H1 (cell line): ENCODE data around the gene KDM6A.

ENCODE experiments used
- ASH2L ChIP-seq: fragments of 200-600, 300-600 bp; sonication (generic); IDR thresholded peaks from one replicate; pipeline ENCODE4 v1.7.1; 2017; ENCODE audit warnings: low read length
- CTCF ChIP-seq, 3 experiments: IDR thresholded peaks; 1 replicate in 2 of 3; 2 replicates in 1 of 3; pipeline versions ENCODE4 v1.5.1 to v1.6.1; 2011; ENCODE audit warnings: low read length in 3 of 3, mild to moderate bottlenecking in 3 of 3, inconsistent platforms in 2 of 3, low read depth in 1 of 3, moderate library complexity in 1 of 3; ENCODE audit not compliant: insufficient read depth in 1 of 3; ENCODE audit errors: control extremely low read depth in 1 of 3
- MAFK ChIP-seq: IDR thresholded peaks from 2 replicates; pipeline ENCODE4 v1.6.1; 2012; ENCODE audit warnings: low read depth, mild to moderate bottlenecking, improper control_type of control experiment, low read length
- MAX ChIP-seq: IDR thresholded peaks from 2 replicates; pipeline ENCODE4 v1.6.1; 2012; ENCODE audit warnings: inconsistent platforms
- POLR2A ChIP-seq, 2 experiments: IDR thresholded peaks; 1 replicate in 1 of 2; 2 replicates in 1 of 2; pipeline ENCODE4 v1.6.1; 2011; ENCODE audit warnings: low read depth in 2 of 2, low read length in 2 of 2, mild to moderate bottlenecking in 2 of 2; ENCODE audit errors: control extremely low read depth in 1 of 2
- POLR2AphosphoS5 ChIP-seq: IDR thresholded peaks from 2 replicates; pipeline ENCODE4 v1.6.1; 2011; ENCODE audit warnings: low read depth, low read length
- RAD21 ChIP-seq, 2 experiments: IDR thresholded peaks in 1 of 2; conservative IDR thresholded peaks in 1 of 2; 2 replicates each; pipeline ENCODE4 v1.6.1; 2011; ENCODE audit warnings: low read depth in 2 of 2, low read length in 2 of 2, improper control_type of control experiment in 1 of 2, inconsistent platforms in 1 of 2, mild to moderate bottlenecking in 1 of 2, moderate library complexity in 1 of 2
- RFX5 ChIP-seq: IDR thresholded peaks from 2 replicates; pipeline ENCODE4 v1.6.1; 2011; ENCODE audit warnings: low read depth, low read length, improper control_type of control experiment, borderline replicate concordance
- TAF1 ChIP-seq: IDR thresholded peaks from 2 replicates; pipeline ENCODE4 v1.6.1; 2011; ENCODE audit warnings: mild to moderate bottlenecking, low read depth, low read length
- TAF7 ChIP-seq: optimal IDR thresholded peaks from 2 replicates; pipeline ENCODE3; 2011; ENCODE audit warnings: low read depth, mild to moderate bottlenecking, inconsistent platforms, low read length, moderate library complexity, borderline replicate concordance
- USF2 ChIP-seq: IDR thresholded peaks from 2 replicates; pipeline ENCODE4 v1.6.1; 2011; ENCODE audit warnings: low read length, improper control_type of control experiment

GRCh38 chrX:45154462-45154861 is 281.5 kb downstream of the KDM6A start:
- TF ChIP-seq TAF1 (no peak), RAD21 (IDR thresholded peaks at IDR 0.05 in 1 of 2, conservative IDR thresholded peaks at IDR 0.05 in 1 of 2; ENCODE audit: low read depth in 2 of 2, low read length in 2 of 2) (no peak), RFX5 (no peak), CTCF (IDR thresholded peaks at IDR 0.05; ENCODE audit: control extremely low read depth in 1 of 3, insufficient read depth in 1 of 3, low read depth in 1 of 3, low read length in 3 of 3) (no peak), ASH2L (no peak), MAFK (no peak), POLR2A (IDR thresholded peaks at IDR 0.05; ENCODE audit: control extremely low read depth in 1 of 2, low read depth in 2 of 2, low read length in 2 of 2) (no peak), MAX (no peak), USF2 (no peak), POLR2AphosphoS5 (no peak), TAF7 (no peak)
